ENCODE data around the gene TMCC3.

DNA sequence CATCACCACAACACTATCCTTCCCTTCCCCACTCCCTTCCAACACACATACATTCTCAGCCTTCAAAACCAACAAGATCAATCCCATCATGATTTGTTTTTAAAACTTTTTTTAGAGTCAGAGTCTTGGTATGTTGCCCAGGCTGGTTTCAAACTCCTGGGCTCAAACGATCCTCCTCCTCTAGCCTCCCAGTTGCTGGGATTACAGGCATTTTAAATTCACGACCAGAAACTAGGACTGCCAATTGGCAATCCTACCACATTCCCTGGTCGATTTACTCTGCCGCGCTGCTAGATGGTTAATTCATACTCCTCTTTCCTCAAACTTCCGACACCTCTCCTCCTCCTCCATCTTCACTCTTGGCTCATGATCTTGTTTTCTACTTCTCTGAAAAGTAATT lies 37.5 kb upstream of the TMCC3 start:
- TF ChIP-seq CTCF (conservative IDR thresholded peaks at IDR 0.05; ENCODE audit: low read depth in 2 of 2) (no peak), POLR2AphosphoS5 (IDR thresholded peaks at IDR 0.05; ENCODE audit: low read depth) (no peak), EZH2 (IDR thresholded peaks at IDR 0.05; ENCODE audit: low read depth, unreplicated experiment) (no peak), EZH2phosphoT487 (IDR thresholded peaks at IDR 0.05; ENCODE audit: unreplicated experiment) (no peak), CREB1 (CRISPR knock-in tag; IDR thresholded peaks at IDR 0.05; ENCODE audit: low read depth) (no peak), STAT1 (IDR thresholded peaks at IDR 0.05; ENCODE audit: unreplicated experiment) (no peak), JUNB (IDR thresholded peaks at IDR 0.05; ENCODE audit: unreplicated experiment) (no peak), ZNF331 (CRISPR knock-in tag; IDR thresholded peaks at IDR 0.05; ENCODE audit: low read depth) (no peak), NANOG (IDR thresholded peaks at IDR 0.05; ENCODE audit: borderline replicate concordance) (no peak)
- TF ChIP-seq, protein P1, sequence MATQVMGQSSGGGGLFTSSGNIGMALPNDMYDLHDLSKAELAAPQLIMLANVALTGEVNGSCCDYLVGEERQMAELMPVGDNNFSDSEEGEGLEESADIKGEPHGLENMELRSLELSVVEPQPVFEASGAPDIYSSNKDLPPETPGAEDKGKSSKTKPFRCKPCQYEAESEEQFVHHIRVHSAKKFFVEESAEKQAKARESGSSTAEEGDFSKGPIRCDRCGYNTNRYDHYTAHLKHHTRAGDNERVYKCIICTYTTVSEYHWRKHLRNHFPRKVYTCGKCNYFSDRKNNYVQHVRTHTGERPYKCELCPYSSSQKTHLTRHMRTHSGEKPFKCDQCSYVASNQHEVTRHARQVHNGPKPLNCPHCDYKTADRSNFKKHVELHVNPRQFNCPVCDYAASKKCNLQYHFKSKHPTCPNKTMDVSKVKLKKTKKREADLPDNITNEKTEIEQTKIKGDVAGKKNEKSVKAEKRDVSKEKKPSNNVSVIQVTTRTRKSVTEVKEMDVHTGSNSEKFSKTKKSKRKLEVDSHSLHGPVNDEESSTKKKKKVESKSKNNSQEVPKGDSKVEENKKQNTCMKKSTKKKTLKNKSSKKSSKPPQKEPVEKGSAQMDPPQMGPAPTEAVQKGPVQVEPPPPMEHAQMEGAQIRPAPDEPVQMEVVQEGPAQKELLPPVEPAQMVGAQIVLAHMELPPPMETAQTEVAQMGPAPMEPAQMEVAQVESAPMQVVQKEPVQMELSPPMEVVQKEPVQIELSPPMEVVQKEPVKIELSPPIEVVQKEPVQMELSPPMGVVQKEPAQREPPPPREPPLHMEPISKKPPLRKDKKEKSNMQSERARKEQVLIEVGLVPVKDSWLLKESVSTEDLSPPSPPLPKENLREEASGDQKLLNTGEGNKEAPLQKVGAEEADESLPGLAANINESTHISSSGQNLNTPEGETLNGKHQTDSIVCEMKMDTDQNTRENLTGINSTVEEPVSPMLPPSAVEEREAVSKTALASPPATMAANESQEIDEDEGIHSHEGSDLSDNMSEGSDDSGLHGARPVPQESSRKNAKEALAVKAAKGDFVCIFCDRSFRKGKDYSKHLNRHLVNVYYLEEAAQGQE (IDR thresholded peaks at IDR 0.05; ENCODE audit: unreplicated experiment): no peak
- TF ChIP-seq, protein P2, sequence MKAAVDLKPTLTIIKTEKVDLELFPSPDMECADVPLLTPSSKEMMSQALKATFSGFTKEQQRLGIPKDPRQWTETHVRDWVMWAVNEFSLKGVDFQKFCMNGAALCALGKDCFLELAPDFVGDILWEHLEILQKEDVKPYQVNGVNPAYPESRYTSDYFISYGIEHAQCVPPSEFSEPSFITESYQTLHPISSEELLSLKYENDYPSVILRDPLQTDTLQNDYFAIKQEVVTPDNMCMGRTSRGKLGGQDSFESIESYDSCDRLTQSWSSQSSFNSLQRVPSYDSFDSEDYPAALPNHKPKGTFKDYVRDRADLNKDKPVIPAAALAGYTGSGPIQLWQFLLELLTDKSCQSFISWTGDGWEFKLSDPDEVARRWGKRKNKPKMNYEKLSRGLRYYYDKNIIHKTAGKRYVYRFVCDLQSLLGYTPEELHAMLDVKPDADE (IDR thresholded peaks at IDR 0.05): no peak

Data from GM23338 (cell line).